ENCODE data around the gene LRRFIP1. TPM values are rescaled to one million over a fixed set of nuclear protein-coding genes. Genes with fewer than 3 reads are reported as not detected.

Gene LRRFIP1
- total and polyA plus RNA-seq, 2 of the 13 experiments (the other 11 are each of a cell fraction or from before 2014, with no cell fraction given) = 15.9 to 40.5 TPM

DNA sequence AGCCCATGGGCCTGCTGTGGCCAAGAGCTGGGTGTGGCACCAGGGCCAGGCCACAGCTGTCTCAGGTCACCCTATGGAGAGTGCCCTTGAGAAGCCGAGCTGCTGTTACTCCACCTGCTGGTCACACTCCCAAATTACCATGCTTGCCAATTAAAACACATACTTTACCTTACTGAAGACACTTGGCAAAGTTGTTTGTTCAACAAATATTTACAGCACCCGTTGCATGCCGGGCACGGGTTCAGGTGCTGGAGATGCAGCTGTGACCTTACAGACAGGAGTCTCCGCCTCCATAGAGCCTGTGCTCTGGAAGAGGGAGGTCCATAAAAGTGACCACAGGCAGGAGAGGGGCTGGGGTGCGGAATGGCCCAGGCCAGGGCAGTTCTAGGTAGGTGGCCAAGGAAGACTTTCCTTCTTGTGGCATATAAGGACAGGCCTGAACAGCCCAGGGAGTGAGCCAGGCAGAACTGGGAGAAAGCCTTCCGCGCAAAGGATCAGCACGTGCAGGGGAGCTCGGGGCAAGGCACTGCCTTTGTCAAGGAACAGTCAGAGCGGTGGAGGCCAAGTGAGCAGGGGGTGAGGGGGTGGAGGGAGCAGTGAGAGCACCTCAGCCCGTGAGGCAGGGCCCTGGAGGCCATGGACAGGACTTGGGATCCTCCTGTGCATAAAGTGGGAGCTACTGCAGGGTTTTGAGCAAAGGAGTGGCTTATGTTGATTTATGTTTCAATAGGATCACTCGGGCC lies 147.6 kb downstream of the LRRFIP1 start (continued):
- TF ChIP-seq GPN1 (CRISPR knock-in tag; IDR thresholded peaks at IDR 0.05; ENCODE audit: borderline replicate concordance) (no peak), ZEB1 (IDR thresholded peaks at IDR 0.05; ENCODE audit: insufficient replicate concordance, low read depth) (no peak), ZNF747 (CRISPR knock-in tag; IDR thresholded peaks at IDR 0.05; ENCODE audit: borderline replicate concordance) (no peak), ZNF564 (CRISPR knock-in tag; IDR thresholded peaks at IDR 0.05) (no peak), TBX2 (CRISPR knock-in tag; IDR thresholded peaks at IDR 0.05; ENCODE audit: borderline replicate concordance) (peak; percentile 79), ZFP82 (CRISPR knock-in tag; IDR thresholded peaks at IDR 0.05; ENCODE audit: borderline replicate concordance) (no peak), ZBTB42 (CRISPR knock-in tag; IDR thresholded peaks at IDR 0.05) (no peak), ZNF460 (CRISPR knock-in tag; IDR thresholded peaks at IDR 0.05; ENCODE audit: borderline replicate concordance) (no peak), SRSF9 (IDR thresholded peaks at IDR 0.05; ENCODE audit: borderline replicate concordance, insufficient read depth, low read depth, low read length, poor library complexity, severe bottlenecking) (no peak), ELF4 (CRISPR knock-in tag; IDR thresholded peaks at IDR 0.05; ENCODE audit: borderline replicate concordance) (no peak), ZNF777 (CRISPR knock-in tag; IDR thresholded peaks at IDR 0.05) (no peak), MED8 (CRISPR knock-in tag; IDR thresholded peaks at IDR 0.05; ENCODE audit: insufficient replicate concordance) (no peak), ZFP36L1 (CRISPR knock-in tag; IDR thresholded peaks at IDR 0.05) (no peak), DMAP1 (CRISPR knock-in tag; IDR thresholded peaks at IDR 0.05) (no peak), ZNF792 (CRISPR knock-in tag; IDR thresholded peaks at IDR 0.05) (no peak), RFXANK (CRISPR knock-in tag; IDR thresholded peaks at IDR 0.05) (no peak)
- TF ChIP-seq, protein P1, sequence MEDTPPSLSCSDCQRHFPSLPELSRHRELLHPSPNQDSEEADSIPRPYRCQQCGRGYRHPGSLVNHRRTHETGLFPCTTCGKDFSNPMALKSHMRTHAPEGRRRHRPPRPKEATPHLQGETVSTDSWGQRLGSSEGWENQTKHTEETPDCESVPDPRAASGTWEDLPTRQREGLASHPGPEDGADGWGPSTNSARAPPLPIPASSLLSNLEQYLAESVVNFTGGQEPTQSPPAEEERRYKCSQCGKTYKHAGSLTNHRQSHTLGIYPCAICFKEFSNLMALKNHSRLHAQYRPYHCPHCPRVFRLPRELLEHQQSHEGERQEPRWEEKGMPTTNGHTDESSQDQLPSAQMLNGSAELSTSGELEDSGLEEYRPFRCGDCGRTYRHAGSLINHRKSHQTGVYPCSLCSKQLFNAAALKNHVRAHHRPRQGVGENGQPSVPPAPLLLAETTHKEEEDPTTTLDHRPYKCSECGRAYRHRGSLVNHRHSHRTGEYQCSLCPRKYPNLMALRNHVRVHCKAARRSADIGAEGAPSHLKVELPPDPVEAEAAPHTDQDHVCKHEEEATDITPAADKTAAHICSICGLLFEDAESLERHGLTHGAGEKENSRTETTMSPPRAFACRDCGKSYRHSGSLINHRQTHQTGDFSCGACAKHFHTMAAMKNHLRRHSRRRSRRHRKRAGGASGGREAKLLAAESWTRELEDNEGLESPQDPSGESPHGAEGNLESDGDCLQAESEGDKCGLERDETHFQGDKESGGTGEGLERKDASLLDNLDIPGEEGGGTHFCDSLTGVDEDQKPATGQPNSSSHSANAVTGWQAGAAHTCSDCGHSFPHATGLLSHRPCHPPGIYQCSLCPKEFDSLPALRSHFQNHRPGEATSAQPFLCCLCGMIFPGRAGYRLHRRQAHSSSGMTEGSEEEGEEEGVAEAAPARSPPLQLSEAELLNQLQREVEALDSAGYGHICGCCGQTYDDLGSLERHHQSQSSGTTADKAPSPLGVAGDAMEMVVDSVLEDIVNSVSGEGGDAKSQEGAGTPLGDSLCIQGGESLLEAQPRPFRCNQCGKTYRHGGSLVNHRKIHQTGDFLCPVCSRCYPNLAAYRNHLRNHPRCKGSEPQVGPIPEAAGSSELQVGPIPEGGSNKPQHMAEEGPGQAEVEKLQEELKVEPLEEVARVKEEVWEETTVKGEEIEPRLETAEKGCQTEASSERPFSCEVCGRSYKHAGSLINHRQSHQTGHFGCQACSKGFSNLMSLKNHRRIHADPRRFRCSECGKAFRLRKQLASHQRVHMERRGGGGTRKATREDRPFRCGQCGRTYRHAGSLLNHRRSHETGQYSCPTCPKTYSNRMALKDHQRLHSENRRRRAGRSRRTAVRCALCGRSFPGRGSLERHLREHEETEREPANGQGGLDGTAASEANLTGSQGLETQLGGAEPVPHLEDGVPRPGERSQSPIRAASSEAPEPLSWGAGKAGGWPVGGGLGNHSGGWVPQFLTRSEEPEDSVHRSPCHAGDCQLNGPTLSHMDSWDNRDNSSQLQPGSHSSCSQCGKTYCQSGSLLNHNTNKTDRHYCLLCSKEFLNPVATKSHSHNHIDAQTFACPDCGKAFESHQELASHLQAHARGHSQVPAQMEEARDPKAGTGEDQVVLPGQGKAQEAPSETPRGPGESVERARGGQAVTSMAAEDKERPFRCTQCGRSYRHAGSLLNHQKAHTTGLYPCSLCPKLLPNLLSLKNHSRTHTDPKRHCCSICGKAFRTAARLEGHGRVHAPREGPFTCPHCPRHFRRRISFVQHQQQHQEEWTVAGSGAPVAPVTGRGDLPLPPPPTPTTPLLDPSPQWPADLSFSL (CRISPR knock-in tag; IDR thresholded peaks at IDR 0.05) = no peak
- TF ChIP-seq, protein P2, sequence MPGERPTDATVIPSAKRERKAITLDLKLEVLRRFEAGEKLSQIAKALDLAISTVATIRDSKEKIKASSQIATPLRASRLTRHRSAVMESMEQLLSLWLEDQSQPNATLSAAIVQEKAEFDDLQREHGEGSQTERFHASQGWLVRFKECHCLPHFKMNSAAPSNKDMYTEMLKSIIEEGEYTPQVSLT (CRISPR knock-in tag; IDR thresholded peaks at IDR 0.05; ENCODE audit: borderline replicate concordance, low read depth) = no peak
- TF ChIP-seq, protein P3, sequence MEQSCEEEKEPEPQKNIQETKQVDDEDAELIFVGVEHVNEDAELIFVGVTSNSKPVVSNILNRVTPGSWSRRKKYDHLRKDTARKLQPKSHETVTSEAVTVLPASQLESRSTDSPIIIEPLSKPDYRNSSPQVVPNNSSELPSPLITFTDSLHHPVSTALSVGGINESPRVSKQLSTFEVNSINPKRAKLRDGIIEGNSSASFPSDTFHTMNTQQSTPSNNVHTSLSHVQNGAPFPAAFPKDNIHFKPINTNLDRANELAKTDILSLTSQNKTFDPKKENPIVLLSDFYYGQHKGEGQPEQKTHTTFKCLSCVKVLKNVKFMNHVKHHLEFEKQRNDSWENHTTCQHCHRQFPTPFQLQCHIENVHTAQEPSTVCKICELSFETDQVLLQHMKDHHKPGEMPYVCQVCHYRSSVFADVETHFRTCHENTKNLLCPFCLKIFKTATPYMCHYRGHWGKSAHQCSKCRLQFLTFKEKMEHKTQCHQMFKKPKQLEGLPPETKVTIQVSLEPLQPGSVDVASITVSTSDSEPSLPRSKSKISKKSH (CRISPR knock-in tag; IDR thresholded peaks at IDR 0.05; ENCODE audit: borderline replicate concordance) = no peak
- TF ChIP-seq, protein P4, sequence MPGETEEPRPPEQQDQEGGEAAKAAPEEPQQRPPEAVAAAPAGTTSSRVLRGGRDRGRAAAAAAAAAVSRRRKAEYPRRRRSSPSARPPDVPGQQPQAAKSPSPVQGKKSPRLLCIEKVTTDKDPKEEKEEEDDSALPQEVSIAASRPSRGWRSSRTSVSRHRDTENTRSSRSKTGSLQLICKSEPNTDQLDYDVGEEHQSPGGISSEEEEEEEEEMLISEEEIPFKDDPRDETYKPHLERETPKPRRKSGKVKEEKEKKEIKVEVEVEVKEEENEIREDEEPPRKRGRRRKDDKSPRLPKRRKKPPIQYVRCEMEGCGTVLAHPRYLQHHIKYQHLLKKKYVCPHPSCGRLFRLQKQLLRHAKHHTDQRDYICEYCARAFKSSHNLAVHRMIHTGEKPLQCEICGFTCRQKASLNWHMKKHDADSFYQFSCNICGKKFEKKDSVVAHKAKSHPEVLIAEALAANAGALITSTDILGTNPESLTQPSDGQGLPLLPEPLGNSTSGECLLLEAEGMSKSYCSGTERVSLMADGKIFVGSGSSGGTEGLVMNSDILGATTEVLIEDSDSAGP (CRISPR knock-in tag; IDR thresholded peaks at IDR 0.05; ENCODE audit: borderline replicate concordance) = peak; percentile 50; the same call in 1 of the 2 replicates

Data from HepG2 (cell line).